ENCODE results near the gene ETV3. TPM values are rescaled to one million over a fixed set of nuclear protein-coding genes. Genes with fewer than 3 reads are reported as not detected.

The ETV3 gene
- total RNA-seq, 1 experiment from 2014 or later = 21.2 TPM

DNA sequence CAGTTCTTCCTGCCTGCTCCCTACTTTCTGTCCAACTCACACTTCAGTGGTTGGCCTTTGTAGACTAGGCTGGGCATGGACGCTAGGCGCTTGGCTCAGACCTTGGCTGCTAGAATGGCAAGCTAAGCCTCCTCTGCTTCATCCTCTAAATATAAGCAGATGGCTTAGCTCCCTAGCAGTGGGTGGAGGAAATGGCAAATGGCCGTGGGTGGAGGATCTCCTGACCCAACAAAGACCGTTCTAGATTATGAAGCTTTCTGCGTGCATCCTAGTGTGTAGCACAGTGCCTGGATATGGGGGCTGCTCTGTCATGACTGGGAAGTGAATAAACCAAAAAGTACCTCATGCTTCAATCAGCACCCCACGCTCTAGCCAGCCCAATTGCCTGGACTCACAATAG is 28.2 kb downstream of the ETV3 start:
- no TSS peak for BruUV-seq (replicated peaks)
- Histone ChIP-seq H3K36me3 (ENCODE audit: control insufficient read depth in 1 of 2, insufficient read depth in 2 of 2, low read length in 2 of 2) (no peaks in the 10 kb centered on the region), H4K20me1 (ENCODE audit: insufficient read depth) (no peaks in the 10 kb centered on the region), H3K79me2 (ENCODE audit: insufficient read depth, low read length) (no peaks in the 10 kb centered on the region), H2AFZ (ENCODE audit: low read depth, low read length, poor library complexity, severe bottlenecking) (no peak overlapping the region), H3K27ac (ENCODE audit: low read depth, low read length) (no peak overlapping the region), H3K9me2 (ENCODE audit: insufficient read depth) (no peaks in the 10 kb centered on the region), H3K9ac (ENCODE audit: low read length) (no peak overlapping the region), H3K4me1 (ENCODE audit: control insufficient read depth in 1 of 2, insufficient read depth in 2 of 2, low read length in 2 of 2) (peaks cover 0 to 10% of the 10 kb centered on the region in 2 experiments; a peak in 2 of 4 replicates), H3K4me3 (replicated peaks in 1 of 2; ENCODE audit: low read depth in 1 of 2, low read length in 2 of 2) (no peak overlapping the region), H3K4me2 (ENCODE audit: low read length) (no peak overlapping the region), H3K9me3 (ENCODE audit: control insufficient read depth in 1 of 2, insufficient read depth in 1 of 2, low read depth in 1 of 2, low read length in 2 of 2) (no peaks in the 10 kb centered on the region), H3K27me3 (ENCODE audit: insufficient read depth, low read length) (peaks cover 21% of the 10 kb centered on the region; the same call in 1 of the 2 replicates)
- ChIA-PET RAD21 (ENCODE audit: low non-redundant PET in 1 of 2, low total read pairs in 2 of 2, uncharacterized antibody in 2 of 2, unreplicated experiment in 2 of 2) (no interaction called here), CTCF (interaction anchor here (0.8 kb wide), 1 partner anchor 20 kb away, joined by 5 read pairs; no protein-coding TSS in a partner anchor), POLR2A (no interaction called here)
- TF ChIP-seq RAD21 (IDR thresholded peaks at IDR 0.05; ENCODE audit: low read depth) = no peak
- TF ChIP-seq, protein P1, sequence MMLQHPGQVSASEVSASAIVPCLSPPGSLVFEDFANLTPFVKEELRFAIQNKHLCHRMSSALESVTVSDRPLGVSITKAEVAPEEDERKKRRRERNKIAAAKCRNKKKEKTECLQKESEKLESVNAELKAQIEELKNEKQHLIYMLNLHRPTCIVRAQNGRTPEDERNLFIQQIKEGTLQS (IDR thresholded peaks at IDR 0.05) = no peak
- TF ChIP-seq TCF7L2 (IDR thresholded peaks at IDR 0.05; ENCODE audit: borderline replicate concordance, extremely low read depth, insufficient read depth, insufficient read length) = no peak
- no peak for TF ChIP-seq SP1 (IDR thresholded peaks at IDR 0.05; ENCODE audit: low read depth)
- TF ChIP-seq POLR2AphosphoS5 (IDR thresholded peaks at IDR 0.05; ENCODE audit: low read depth, low read length) = no peak
- TF ChIP-seq YY1 (IDR thresholded peaks at IDR 0.05; ENCODE audit: extremely low read depth, insufficient replicate concordance, low read depth, low read length) = no peak
- TF ChIP-seq ZFX (IDR thresholded peaks at IDR 0.05) = no peak
- TF ChIP-seq ELF1 (IDR thresholded peaks at IDR 0.05; ENCODE audit: borderline replicate concordance, low read depth) = no peak
- TF ChIP-seq ZNF274 (IDR thresholded peaks at IDR 0.05; ENCODE audit: low read depth, low read length) = no peak
- no peak for TF ChIP-seq POLR2A (IDR thresholded peaks at IDR 0.05; ENCODE audit: borderline replicate concordance, extremely low read depth, insufficient read depth, insufficient read length)
- TF ChIP-seq MAX (IDR thresholded peaks at IDR 0.05) = no peak
- no peak for TF ChIP-seq JUND (IDR thresholded peaks at IDR 0.05)
- TF ChIP-seq CBX3 (IDR thresholded peaks at IDR 0.05; ENCODE audit: low read depth) = no peak
- TF ChIP-seq EZH2 (IDR thresholded peaks at IDR 0.05) = no peak
- no peak for DNase-seq (ENCODE audit: low read depth, low spot score)
- intact Hi-C loops (cut with micrococcal nuclease) = no loop called here
- ATAC-seq = no peak
